ENCODE results near the gene SYNE1.

SYNE1 gene

DNA sequence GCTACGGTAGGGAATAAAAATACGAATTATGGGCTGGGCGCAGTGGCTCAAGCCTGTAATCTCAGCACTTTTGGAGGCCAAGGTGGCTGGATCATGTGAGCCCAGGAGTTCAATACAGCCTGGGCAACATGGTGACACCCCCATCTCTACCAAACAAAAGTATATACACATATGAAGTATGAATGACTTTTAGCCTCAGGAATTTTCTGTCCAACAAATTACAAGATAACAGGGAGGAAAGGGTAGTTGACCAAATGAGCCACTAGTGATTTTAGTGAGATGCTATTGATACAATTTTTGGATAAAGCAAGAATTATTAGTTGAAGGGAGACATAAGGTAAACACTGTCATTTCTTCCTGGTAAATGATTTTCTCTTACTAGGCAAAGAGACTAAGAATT lies 328.2 kb downstream of the SYNE1 start:
- DNase-seq: no peak

DNA sequence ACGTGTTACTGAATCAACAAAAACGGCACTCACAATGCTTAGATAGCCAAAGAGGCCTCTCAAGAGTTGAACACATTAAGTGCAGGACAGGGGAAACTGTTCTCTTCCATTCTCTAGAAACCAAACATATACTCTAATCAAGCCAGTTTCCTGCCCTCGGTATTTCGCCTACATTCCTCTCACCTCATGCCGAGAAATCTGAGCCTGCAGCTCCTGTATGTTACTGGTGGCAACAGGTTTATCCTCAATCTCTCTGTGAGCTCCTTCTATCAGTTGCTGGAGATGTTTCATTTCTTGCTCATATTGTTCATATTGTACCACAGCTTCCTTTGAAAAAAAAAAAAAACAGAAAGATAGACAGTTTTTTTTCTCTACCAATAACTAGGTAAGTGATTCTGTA lies 328.9 kb downstream of the SYNE1 start:
- DNase-seq: no peak

DNA sequence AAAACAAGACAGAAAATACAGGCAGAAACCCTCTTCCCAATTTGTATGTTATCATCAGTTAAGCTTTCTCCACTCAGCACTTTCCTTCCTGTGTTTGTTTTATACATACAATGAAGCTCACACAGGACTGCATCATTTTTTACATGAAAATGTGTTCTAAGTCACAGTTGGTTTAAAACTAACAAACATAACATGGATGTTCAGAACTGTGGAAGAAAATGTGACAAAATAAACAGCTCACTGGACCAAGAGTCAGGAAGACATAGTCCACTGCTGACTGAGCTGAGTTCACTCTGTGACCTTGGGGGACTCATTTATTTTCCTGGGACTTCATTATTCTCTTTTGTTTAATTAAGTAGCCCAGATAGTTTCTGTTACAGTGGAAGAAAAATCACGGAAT lies 331.5 kb downstream of the SYNE1 start:
- no peak for DNase-seq

DNA sequence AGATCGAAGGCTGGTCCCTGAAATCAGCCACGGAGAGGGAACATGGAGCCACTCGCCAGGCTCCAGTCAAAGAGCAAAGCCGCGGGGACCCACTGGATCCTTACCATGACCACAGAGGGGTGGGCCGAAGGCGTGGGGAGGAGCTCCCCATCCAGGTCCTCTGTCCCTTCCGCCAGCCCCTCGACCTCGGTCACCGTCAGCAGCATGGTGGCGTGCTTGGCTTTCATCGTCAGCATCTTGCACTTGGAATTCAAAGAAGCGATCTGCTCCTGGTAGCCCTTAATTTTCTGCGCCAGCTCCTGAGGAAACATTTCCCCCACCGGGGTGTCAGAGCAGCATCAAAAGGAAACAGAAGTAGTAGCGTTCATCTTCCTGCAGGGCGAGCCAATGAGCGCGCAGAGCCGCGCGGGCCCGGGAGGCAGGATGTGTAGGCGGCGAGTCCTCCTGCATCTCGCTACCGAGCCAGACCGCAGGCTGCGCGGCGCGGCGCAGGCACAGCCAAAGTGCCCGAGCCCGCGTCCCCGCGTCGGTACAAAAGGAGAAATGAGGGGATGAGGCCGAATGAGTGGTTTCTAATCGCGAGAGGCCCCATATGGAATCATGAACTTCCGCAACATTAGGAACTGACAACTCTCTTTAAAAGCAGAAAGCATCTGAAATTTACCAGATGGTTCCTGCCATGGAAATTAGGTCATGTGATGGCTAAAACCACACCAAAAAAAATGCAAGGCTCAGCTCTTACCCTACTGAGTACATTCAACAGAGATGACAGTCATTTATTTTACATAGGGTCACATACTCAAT lies 335.2 kb downstream of the SYNE1 start:
- DNase-seq: peak; percentile 93

DNA sequence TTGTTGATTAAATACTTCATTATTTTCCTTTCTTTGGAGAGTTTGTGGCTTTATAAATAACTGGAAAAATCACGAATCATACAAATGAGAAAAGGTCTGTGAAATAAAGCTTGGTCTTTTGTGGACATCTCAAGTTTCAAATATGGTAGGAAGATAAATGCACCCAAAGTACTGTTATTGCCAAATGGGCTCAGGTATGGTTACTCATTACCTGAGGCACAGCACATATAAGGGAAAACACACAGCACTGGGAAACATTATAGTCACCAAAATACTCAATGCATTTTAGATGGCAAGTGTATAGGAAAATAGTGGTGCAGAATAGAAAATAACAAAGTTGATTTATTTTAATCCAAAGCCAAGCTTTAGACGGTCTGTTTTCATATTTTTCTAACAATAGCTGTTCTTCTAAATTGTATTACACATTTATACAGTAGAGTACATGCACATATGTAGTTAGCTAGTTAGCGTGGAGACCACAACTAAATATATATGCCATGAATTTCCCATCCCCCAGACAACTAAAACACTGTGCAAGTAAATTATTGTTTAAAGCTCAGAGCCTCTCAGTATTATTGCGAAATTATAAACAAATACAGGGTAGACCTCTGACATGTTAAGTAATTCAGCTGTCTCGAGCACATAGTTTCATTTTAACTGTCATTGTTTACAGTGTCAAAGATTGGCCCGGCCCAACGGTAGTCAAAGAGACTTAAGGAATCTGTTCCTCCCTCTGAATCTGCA lies 336.0 kb downstream of the SYNE1 start:
- DNase-seq: no peak

DNA sequence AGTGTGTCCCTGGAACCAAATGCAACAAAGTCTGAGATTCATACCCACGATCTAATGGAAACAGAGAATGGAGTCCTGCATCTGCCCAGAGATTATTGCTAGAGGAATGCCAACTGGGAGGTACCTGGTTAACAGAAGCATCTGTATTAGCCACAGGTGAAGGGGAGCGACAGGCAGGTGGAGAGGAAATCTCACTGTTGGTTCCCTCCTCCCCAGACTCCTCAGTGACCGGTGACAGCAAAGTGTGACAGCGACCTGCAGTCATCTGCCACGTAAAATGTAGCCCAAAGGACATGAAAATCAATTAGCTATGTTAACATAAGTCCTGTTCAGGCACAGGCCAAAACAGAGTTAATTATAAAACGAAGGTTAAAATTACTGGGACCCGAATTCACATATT lies 336.6 kb downstream of the SYNE1 start:
- DNase-seq: no peak

DNA sequence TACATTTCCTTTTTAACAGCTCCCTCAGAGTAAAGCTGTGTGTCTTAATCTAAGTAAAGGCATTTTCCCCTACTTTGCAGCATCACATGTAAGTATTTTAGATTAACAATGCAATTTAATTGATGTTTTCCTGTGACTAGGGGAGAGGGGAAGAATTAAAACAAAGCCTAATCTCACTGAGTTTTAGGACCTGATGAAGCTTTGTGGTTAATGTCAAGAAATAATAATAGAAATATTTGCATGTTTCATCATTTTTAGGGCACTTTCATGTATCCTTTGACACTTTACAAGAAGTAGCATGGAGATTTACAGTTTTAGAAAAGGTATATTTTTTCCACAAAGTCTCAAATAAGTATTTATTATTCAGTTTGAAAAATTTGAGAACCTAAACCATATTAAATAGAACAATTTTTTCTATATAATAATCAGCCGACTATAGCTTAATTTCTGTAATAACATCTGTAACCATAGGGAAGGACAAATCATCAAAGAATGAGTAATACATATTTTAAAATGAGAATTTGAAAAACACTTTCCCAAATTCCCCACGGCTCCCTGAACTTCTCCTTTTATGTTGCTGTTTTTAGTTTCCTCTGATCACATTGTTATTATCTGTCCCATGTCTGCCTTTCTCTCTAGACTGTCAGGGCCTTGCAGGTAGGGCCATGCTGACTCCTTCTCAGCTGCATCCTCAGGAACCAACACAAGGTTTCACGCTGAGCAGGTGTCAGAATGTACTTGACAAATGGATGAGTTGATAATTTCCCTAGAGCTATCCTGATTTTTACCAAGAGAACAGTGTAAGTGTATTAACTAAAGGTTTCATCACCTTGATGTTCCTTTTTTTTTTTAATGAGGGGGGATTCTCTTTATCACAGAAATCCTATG lies 338.1 kb downstream of the SYNE1 start:
- no peak for DNase-seq

DNA sequence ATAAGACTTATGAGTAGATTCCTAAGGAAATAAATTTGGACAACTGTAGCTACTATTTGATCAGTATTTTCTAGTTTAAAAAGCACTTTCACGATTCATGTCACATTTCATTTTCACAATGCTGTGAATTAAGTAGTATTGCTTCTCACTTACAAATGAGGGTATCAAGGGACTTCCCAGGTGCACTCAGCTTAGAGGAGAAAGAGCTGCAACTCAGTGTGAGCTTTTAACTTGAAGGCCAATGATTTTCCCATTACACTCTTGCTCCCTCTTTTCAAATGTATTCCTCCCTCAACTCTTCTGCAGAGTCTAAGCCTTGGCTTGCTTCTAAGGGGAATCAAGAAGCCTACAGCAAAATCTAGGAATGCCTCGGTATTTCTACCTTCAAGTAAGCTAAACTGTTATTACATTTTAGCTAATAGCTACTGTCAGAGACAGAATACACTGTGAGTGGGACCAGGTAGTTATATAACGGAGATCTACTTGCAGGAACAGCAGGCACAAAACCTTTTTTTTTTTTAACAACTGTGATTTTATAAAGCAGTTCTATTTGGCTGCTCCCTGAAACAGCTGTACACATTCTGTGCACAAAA lies 339.0 kb downstream of the SYNE1 start:
- DNase-seq: no peak

DNA sequence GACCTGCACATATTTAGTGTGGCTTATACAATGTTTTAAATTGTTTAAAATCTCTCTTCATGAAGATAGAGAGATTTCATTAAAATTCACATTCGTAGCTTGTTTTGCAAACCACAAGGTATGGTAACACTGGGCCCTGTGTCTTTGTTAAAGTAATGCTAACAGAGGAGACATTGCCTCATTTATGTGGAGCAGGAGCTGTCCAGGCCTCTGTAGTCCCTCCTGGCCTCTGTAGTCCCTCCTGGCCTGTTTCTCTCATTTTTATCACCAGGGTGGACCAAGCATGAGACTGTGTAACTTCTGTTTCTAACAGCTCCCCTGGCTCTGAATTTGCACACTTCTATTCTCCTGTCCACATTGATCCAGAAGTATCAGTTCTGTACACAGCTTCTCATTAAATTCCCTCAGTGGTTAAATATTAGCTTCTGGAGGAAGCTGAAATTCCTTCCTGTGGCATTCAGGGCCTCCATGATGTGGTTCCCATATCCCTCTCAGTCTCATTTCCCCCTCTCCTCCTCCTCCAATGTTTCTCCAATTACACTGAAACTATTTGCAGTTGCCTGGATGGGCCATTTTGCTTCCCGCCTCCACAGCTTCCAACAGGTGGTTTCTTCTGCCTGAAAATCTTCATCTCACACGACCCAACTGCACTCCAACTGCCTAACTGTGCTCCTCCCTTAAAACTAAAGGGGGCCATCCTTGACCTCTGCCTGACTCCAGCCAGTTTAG lies 340.4 kb downstream of the SYNE1 start:
- no peak for DNase-seq

DNA sequence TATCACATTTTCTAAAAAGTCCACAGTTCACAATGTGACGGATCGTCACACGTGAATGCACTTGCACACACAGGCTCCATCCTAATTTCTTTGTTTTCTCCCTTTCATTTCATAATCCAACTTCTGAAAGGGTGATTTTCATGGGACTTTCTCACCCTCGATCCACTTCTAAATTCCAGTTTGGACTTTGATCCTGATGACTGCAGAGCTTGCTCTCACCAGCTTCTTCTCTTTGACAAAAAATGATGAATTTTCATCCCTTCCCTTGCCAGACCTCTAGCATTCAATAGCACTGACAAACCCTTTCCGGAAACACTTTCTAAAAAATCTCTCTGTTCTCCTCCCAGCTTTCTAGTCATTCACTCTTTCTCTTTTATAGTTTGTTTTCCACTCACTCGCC lies 341.2 kb downstream of the SYNE1 start:
- no peak for DNase-seq

DNA sequence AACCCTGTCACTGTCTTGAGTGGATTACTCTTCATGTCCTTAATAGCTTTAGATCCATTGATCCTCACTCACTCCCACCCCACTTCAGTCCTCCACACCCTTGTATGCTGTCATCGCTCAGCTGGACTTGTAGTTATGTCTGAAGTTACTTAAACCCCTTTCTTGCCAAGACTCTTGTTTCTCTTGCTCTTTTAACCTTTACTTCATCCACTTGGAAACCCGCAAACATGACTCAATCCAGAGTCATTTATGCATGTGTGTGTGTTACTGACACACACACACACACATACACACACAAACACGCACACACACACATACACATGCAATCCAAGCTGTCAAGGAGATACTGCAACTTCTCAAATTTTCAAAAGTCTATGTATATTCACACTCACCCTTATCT lies 341.8 kb downstream of the SYNE1 start:
- no peak for DNase-seq

DNA sequence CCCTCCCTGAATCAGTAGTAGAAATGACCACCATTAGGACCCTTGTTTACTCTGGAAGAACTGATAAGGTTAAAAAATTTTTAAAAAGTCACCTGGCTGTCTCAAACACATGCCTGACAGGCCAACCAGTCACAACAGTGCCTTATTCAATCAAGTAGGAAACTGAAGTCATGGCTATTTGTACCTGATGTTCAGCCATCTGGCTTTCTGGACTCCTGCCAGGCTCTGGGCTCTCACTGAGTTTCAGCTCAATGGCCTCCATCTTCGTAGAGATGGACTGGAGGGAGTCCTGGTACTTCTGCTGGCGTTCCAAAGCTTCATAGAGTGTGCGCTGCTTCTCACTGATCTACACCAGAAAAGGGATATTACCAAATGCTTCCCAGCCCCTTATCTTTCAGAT lies 343.8 kb downstream of the SYNE1 start:
- DNase-seq: peak; percentile 52

DNA sequence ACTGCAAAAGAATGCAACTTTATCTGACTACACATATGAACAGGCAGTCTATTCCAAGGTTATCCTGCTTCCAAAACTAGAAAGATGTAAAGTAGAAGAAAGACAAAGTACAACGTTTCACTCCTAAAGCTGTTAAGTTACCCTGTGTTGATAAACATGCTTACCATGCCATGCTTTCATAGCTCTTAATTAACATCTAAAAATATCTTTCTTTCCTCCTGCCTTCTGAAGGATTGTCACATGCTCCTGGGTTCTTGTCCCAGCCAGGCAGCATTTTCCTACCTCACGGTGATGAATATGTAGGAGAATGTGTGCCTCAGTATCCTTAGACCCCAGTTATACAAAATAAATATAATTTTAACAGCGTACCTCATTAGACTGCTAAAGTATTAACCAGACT lies 344.6 kb downstream of the SYNE1 start:
- no peak for DNase-seq

DNA sequence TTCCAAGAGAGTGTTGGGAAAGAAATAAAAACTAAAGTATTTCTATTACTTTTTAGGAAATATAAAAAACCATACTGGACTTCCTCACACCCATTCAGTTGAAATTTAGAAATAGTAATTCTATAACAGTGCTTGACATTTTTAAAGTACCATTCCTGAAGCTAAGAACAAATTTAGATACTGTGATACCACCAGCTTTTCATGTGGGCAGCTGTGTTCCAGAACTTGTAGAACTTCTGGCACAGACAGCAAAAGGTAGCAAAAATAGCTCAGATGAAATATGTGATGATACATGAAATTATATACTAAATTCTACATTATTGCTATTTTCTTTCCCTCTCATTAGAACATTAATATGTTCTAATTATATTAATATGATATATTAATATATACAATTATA lies 346.5 kb downstream of the SYNE1 start:
- no peak for DNase-seq

DNA sequence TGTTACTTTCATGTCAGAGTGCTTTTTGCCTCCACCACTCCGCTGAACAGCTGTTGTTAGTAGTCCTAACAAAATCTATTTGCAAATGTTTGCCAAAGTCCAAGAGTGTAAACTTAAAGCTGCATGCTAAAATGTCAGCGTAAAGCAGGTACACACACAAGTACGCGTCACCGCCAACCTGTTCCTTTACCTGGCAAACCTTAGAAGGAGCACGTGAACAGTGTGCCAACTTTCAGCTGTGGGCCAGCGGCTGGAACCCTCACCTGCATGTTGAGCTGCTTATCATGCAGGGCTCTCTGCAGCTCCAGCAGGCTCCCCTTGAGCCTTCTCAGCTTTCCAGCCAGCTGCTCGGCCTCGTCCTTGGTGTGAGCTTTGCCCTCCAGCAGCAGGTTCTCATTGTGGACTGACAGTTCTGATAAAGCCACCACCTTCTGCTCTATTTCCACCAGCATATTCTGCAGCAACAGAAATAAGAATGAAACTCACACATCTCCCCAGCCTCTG lies 359.3 kb downstream of the SYNE1 start:
- no peak for DNase-seq

DNA sequence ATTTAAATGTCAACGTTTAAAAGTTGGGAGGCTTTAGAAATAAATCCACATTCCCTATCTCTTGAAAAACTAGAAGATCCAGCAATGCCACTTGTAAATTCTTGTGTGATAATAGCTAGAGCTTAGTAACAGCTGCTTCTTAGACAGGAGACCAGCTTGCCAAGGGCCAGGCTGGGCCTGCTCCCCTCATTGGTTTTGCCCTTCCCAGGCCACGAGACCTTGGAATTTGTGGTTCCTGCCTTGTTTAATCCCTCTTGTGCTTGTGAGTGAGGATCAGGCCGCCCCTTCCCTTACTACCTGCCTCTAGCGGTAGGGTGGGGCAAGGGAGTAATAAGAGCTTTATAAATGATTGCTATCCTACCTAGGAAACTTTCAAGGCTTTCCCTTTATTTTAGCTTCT lies 363.5 kb downstream of the SYNE1 start:
- no peak for DNase-seq

DNA sequence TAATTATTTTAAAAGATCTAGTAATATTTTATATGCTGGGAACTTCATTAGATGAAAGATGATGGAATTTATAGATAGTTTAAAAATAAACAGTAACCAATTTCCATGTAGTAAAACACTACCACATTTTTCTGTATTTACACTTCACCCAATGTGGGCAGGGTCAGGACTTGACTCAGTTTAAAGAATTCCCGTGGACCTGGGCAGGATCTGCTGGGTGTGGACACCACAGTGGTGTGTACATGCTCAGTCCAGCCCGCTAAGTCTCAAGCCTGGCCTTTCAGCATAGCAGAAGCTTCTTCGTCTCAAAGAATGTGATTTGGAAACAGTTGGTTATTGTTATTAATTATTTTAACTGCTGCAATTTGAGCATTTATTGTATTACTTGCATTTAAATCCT lies 364.2 kb downstream of the SYNE1 start:
- DNase-seq: no peak

DNA sequence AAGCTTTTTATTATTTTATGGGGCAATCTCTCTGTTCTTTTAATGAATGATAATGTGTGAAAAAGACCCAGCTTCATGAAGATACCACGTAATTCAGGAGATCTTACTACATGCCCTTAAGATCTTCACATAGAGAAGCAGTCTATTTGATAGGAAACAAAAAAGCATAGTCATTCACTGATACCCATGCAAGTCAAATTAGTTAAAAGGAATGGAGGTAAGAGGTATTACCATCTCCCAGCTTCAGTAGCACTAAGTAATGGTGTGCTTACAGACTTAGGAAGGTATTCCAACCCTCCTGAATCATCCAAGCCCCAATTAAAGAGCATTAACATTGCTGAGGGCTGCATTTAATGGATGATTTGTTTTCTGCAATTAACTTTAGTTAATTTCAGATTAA lies 364.7 kb downstream of the SYNE1 start:
- DNase-seq: no peak

DNA sequence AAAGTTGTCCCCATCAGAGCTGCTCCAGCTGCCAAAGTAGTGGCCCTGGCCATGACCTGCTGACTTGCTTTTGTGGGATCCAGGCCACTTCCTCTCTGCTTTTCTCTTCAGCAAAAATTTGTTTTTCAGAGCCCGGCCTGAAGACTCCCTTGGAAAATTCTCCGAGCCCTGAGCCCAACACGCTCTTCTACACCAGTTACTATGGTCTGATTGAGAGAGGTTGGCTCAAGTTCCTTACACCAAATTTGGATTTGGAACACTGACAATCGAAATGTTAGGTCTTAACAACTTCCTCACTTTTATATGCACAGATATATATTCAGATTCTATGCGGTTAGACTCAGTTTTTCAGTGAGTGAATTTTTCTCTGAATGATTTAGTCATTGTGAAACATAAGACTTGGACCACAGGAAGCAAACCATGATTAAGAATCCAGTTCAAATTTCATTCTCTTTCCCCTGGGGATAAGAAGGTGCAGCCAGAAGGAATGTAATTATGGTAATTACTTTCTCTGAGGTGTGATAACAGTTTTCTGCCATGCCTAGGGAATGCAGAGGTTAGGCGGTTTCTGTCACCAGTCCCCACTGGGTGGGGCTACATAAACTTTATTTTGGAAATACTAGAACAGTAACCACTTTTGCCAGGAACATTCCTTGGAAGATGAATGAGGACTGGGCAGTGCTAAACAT lies 365.2 kb downstream of the SYNE1 start:
- DNase-seq: no peak

DNA sequence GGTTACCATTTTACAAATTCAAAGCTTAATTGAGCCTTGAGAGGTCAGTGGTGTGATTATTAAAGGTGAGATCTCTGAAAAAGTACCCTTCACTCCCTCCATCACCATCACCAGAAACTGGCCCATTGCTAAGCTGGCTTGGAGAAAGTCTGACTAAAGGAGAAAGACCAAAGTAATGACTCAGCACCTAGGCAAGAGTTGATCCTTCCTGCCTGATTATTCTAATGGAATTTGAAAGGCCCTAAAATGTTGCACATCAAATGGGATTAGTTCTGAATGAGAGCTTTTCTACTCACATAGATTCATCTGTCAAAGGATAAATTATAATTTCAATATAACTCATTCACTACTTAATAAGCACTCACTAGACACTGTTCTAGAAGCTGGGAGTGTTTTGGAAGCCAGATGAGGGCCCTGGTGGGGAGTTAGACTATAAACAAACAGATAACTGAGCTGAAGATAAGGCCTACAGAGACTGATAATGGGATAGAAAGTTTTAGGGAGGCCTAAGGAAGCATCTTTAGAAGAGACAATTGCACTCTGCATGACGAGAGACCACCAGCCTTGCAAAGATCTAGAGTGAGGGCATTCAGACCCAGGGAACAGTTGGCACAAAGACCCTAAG lies 366.7 kb downstream of the SYNE1 start:
- no peak for DNase-seq

DNA sequence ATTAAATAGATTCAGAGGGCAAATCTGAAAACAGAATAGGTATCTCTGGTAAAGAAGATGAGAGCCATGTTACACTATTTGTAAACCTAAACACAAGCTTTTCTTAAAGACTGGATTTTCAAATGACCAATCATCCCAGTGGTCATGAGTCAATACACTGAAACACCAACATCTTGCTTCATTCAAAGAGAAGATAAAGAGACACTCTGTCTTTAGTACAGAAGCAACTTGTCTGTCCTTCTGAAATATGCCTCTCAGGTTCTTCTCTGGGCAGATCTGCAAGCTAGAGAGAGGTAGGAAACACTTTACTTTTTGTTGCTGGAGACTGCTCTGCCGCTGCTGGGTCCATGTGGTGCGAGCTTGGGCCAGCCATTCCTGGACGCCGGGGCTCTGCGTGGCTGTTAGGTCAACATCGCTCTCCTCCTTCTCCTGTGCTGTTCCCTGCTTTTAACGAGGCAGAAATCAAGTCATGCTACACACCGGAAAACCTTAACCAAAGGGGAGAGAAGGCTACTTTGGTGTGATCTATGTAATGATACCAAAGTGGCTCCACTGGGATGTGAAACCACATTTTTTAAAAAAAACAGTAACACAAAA lies 368.2 kb downstream of the SYNE1 start:
- no peak for DNase-seq

Data from RPMI8226 (cell line).